ENCODE data around the gene IL20RA. TPM values are rescaled to one million over a fixed set of nuclear protein-coding genes. Genes with fewer than 3 reads are reported as not detected.

Gene IL20RA
- total and polyA plus RNA-seq, 9 donors = 16.0 to 38.7 (median 23.5) TPM

- DNase-seq = no peak
- no CpG with 5 or more reads among the region's 2 CpGs for WGBS (ENCODE audit: insufficient coverage)
- Histone ChIP-seq H3K4me3 (ENCODE audit: low read length) (no peak overlapping the region), H3K4me1 (ENCODE audit: control insufficient read depth, insufficient read depth, low read length) (peaks cover 7% of the 10 kb centered on the region), H3K27me3 (ENCODE audit: control insufficient read depth, insufficient read depth, low read length) (no peaks in the 10 kb centered on the region), H3K36me3 (ENCODE audit: control insufficient read depth, insufficient read depth, low read length) (no peaks in the 10 kb centered on the region), H3K9me3 (replicated peaks; ENCODE audit: control insufficient read depth, low read depth, low read length) (no peaks in the 10 kb centered on the region), H3K27ac (ENCODE audit: low read length) (no peak overlapping the region)
Measured at GRCh38 chr6:137011406-137011805, 33.4 kb downstream of the IL20RA start.

- Histone ChIP-seq H3K36me3 (ENCODE audit: control insufficient read depth, insufficient read depth, low read length) (peaks cover 2% of the 10 kb centered on the region), H3K27me3 (ENCODE audit: control insufficient read depth, insufficient read depth, low read length) (no peaks in the 10 kb centered on the region), H3K9me3 (replicated peaks; ENCODE audit: control insufficient read depth, low read depth, low read length) (no peaks in the 10 kb centered on the region), H3K4me1 (ENCODE audit: control insufficient read depth, insufficient read depth, low read length) (no peaks in the 10 kb centered on the region), H3K4me3 (ENCODE audit: low read length) (no peak overlapping the region), H3K27ac (ENCODE audit: low read length) (no peak overlapping the region)
- no peak for DNase-seq
- WGBS (ENCODE audit: insufficient coverage) = 83% methylated on average over 1 of the region's 4 CpGs
Measured at GRCh38 chr6:137010128-137010718, 34.5 kb downstream of the IL20RA start.

GRCh38 chr6:137008204-137008603, 36.6 kb downstream of the IL20RA start:
- H3K9me3 ChIP-seq (replicated peaks; ENCODE audit: control insufficient read depth, low read depth, low read length) = no peaks in the 10 kb centered on the region
- peaks cover 2% of the 10 kb centered on the region for H3K36me3 ChIP-seq (ENCODE audit: control insufficient read depth, insufficient read depth, low read length)
- no peaks in the 10 kb centered on the region for H3K27me3 ChIP-seq (ENCODE audit: control insufficient read depth, insufficient read depth, low read length)
- H3K4me3 ChIP-seq (ENCODE audit: low read length) = no peak overlapping the region
- DNase-seq = no peak
- no peak overlapping the region for H3K27ac ChIP-seq (ENCODE audit: low read length)
- H3K4me1 ChIP-seq (ENCODE audit: control insufficient read depth, insufficient read depth, low read length) = no peaks in the 10 kb centered on the region
- WGBS (ENCODE audit: insufficient coverage) = 78% methylated on average over 5 of the region's 9 CpGs

GRCh38 chr6:137006056-137006455, 38.7 kb downstream of the IL20RA start:
- peaks cover 2% of the 10 kb centered on the region for H3K36me3 ChIP-seq (ENCODE audit: control insufficient read depth, insufficient read depth, low read length)
- no peak overlapping the region for H3K4me3 ChIP-seq (ENCODE audit: low read length)
- no peaks in the 10 kb centered on the region for H3K4me1 ChIP-seq (ENCODE audit: control insufficient read depth, insufficient read depth, low read length)
- H3K27me3 ChIP-seq (ENCODE audit: control insufficient read depth, insufficient read depth, low read length) = no peaks in the 10 kb centered on the region
- 87% methylated on average over 7 of the region's 9 CpGs for WGBS (ENCODE audit: insufficient coverage)
- H3K9me3 ChIP-seq (replicated peaks; ENCODE audit: control insufficient read depth, low read depth, low read length) = no peaks in the 10 kb centered on the region
- DNase-seq = no peak
- H3K27ac ChIP-seq (ENCODE audit: low read length) = no peak overlapping the region

GRCh38 chr6:137005073-137005472, 39.7 kb downstream of the IL20RA start:
- Histone ChIP-seq H3K36me3 (ENCODE audit: control insufficient read depth, insufficient read depth, low read length) (peaks cover 2% of the 10 kb centered on the region), H3K27me3 (ENCODE audit: control insufficient read depth, insufficient read depth, low read length) (no peaks in the 10 kb centered on the region), H3K27ac (ENCODE audit: low read length) (no peak overlapping the region), H3K9me3 (replicated peaks; ENCODE audit: control insufficient read depth, low read depth, low read length) (no peaks in the 10 kb centered on the region), H3K4me3 (ENCODE audit: low read length) (no peak overlapping the region), H3K4me1 (ENCODE audit: control insufficient read depth, insufficient read depth, low read length) (no peaks in the 10 kb centered on the region)
- DNase-seq = peak; percentile 19
- 74% methylated on average over 3 of the region's 6 CpGs for WGBS (ENCODE audit: insufficient coverage)

GRCh38 chr6:137002505-137002904, 42.3 kb downstream of the IL20RA start:
- no CpG with 5 or more reads among the region's 3 CpGs for WGBS (ENCODE audit: insufficient coverage)
- no peak for DNase-seq
- H3K4me1 ChIP-seq (ENCODE audit: control insufficient read depth, insufficient read depth, low read length) = no peaks in the 10 kb centered on the region
- H3K9me3 ChIP-seq (replicated peaks; ENCODE audit: control insufficient read depth, low read depth, low read length) = no peaks in the 10 kb centered on the region
- peaks cover 2% of the 10 kb centered on the region for H3K36me3 ChIP-seq (ENCODE audit: control insufficient read depth, insufficient read depth, low read length)
- no peak overlapping the region for H3K4me3 ChIP-seq (ENCODE audit: low read length)
- no peaks in the 10 kb centered on the region for H3K27me3 ChIP-seq (ENCODE audit: control insufficient read depth, insufficient read depth, low read length)
- H3K27ac ChIP-seq (ENCODE audit: low read length) = no peak overlapping the region

GRCh38 chr6:137001977-137002302, 42.8 kb downstream of the IL20RA start:
- Histone ChIP-seq H3K36me3 (ENCODE audit: control insufficient read depth, insufficient read depth, low read length) (peaks cover 2% of the 10 kb centered on the region), H3K4me3 (ENCODE audit: low read length) (no peak overlapping the region), H3K9me3 (replicated peaks; ENCODE audit: control insufficient read depth, low read depth, low read length) (no peaks in the 10 kb centered on the region), H3K27ac (ENCODE audit: low read length) (no peak overlapping the region), H3K4me1 (ENCODE audit: control insufficient read depth, insufficient read depth, low read length) (no peaks in the 10 kb centered on the region), H3K27me3 (ENCODE audit: control insufficient read depth, insufficient read depth, low read length) (no peaks in the 10 kb centered on the region)
- WGBS (ENCODE audit: insufficient coverage) = no CpG with 5 or more reads among the region's 7 CpGs
- no peak for DNase-seq

GRCh38 chr6:137001299-137001976, 43.3 kb downstream of the IL20RA start:
- 0% methylated on average over 1 of the region's 17 CpGs for WGBS (ENCODE audit: insufficient coverage)
- peaks cover 2% of the 10 kb centered on the region for H3K36me3 ChIP-seq (ENCODE audit: control insufficient read depth, insufficient read depth, low read length)
- DNase-seq = no peak
- H3K9me3 ChIP-seq (replicated peaks; ENCODE audit: control insufficient read depth, low read depth, low read length) = no peaks in the 10 kb centered on the region
- H3K4me3 ChIP-seq (ENCODE audit: low read length) = no peak overlapping the region
- H3K27me3 ChIP-seq (ENCODE audit: control insufficient read depth, insufficient read depth, low read length) = no peaks in the 10 kb centered on the region
- H3K4me1 ChIP-seq (ENCODE audit: control insufficient read depth, insufficient read depth, low read length) = no peaks in the 10 kb centered on the region
- no peak overlapping the region for H3K27ac ChIP-seq (ENCODE audit: low read length)

- DNase-seq = no peak
- Histone ChIP-seq H3K9me3 (replicated peaks; ENCODE audit: control insufficient read depth, low read depth, low read length) (no peaks in the 10 kb centered on the region), H3K4me3 (ENCODE audit: low read length) (no peak overlapping the region), H3K27ac (ENCODE audit: low read length) (no peak overlapping the region), H3K36me3 (ENCODE audit: control insufficient read depth, insufficient read depth, low read length) (no peaks in the 10 kb centered on the region), H3K27me3 (ENCODE audit: control insufficient read depth, insufficient read depth, low read length) (no peaks in the 10 kb centered on the region), H3K4me1 (ENCODE audit: control insufficient read depth, insufficient read depth, low read length) (no peaks in the 10 kb centered on the region)
- WGBS (ENCODE audit: insufficient coverage) = no CpG with 5 or more reads among the region's 3 CpGs
Measured at GRCh38 chr6:137000825-137001224, 43.9 kb downstream of the IL20RA start.

GRCh38 chr6:136995521-136995920, 49.2 kb downstream of the IL20RA start:
- Histone ChIP-seq H3K27me3 (ENCODE audit: control insufficient read depth, insufficient read depth, low read length) (no peaks in the 10 kb centered on the region), H3K4me3 (ENCODE audit: low read length) (no peak overlapping the region), H3K4me1 (ENCODE audit: control insufficient read depth, insufficient read depth, low read length) (no peaks in the 10 kb centered on the region), H3K9me3 (replicated peaks; ENCODE audit: control insufficient read depth, low read depth, low read length) (no peaks in the 10 kb centered on the region), H3K36me3 (ENCODE audit: control insufficient read depth, insufficient read depth, low read length) (no peaks in the 10 kb centered on the region), H3K27ac (ENCODE audit: low read length) (no peak overlapping the region)
- no peak for DNase-seq

- Histone ChIP-seq H3K9me3 (replicated peaks; ENCODE audit: control insufficient read depth, low read depth, low read length) (no peaks in the 10 kb centered on the region), H3K36me3 (ENCODE audit: control insufficient read depth, insufficient read depth, low read length) (no peaks in the 10 kb centered on the region), H3K4me3 (ENCODE audit: low read length) (no peak overlapping the region), H3K27ac (ENCODE audit: low read length) (no peak overlapping the region), H3K4me1 (ENCODE audit: control insufficient read depth, insufficient read depth, low read length) (peaks cover 4% of the 10 kb centered on the region), H3K27me3 (ENCODE audit: control insufficient read depth, insufficient read depth, low read length) (peaks cover 3% of the 10 kb centered on the region)
- DNase-seq = no peak
- WGBS (ENCODE audit: insufficient coverage) = no CpG with 5 or more reads among the region's 5 CpGs
Measured at GRCh38 chr6:136994782-136995181, 50.0 kb downstream of the IL20RA start.
